Ovary (tissue), 9 donors: Measurements from ENCODE around the gene GPRIN3. TPM values are rescaled to one million over a fixed set of nuclear protein-coding genes. Genes with fewer than 3 reads are reported as not detected.

ENCODE experiments used
- DNase-seq, 5 donors: peaks; one replicate each; pipeline ENCODE4 v3.0.0-alpha.2; 2019 to 2020
- H3K27ac ChIP-seq, 2 donors: fragments of 200-600 bp; one replicate each; pipeline versions ENCODE4 v1.5.1 to v1.8.0; 2019 to 2022
- H3K27me3 ChIP-seq: fragments of 200-600 bp; one replicate; pipeline ENCODE4 v1.8.0; 2022
- H3K36me3 ChIP-seq: fragments of 200-600 bp; sonication (generic); one replicate; pipeline ENCODE4 v1.5.1; 2019
- H3K4me1 ChIP-seq: one replicate; pipeline ENCODE4 v1.8.1; 2013; ENCODE audit warnings: mild to moderate bottlenecking, moderate library complexity; ENCODE audit not compliant: insufficient read depth
- H3K4me3 ChIP-seq: fragments of 200-600 bp; sonication (generic); one replicate; pipeline ENCODE4 v1.5.1; 2017
- H3K9me3 ChIP-seq, 2 donors: fragments of 200-600 bp in 1 of 2; sonication (generic) in 1 of 2; one replicate each; pipeline versions ENCODE4 v1.5.1 to v1.8.1; 2013 to 2019; ENCODE audit warnings: mild to moderate bottlenecking in 1 of 2, moderate library complexity in 1 of 2
- CTCF ChIP-seq, 3 donors: fragments of 450-650 bp in 2 of 3; fragments of 200-600 bp in 1 of 3; IDR thresholded peaks; one replicate each; pipeline versions ENCODE4 v1.5.1 to v1.8.0; 2016 to 2022; ENCODE audit warnings: antibody characterized with exemption in 3 of 3, mild to moderate bottlenecking in 1 of 3
- EP300 ChIP-seq: sonication (generic); formaldehyde crosslinking; IDR thresholded peaks from one replicate; pipeline ENCODE4 v1.6.1; 2017; ENCODE audit warnings: antibody characterized with exemption
- POLR2A ChIP-seq: fragments of 450-650 bp; IDR thresholded peaks from one replicate; pipeline ENCODE4 v1.6.1; 2017; ENCODE audit warnings: antibody characterized with exemption, mild to moderate bottlenecking, moderate library complexity
- WGBS, 3 donors: extraction: QIAGEN DNeasy Blood & Tissue Kit in 1 of 3; methylation state at CpG; one replicate each; pipeline versions ENCODE4 v1.1.5 to v1.1.7; 2013 to 2017; 5-methylcytosine and 5-hydroxymethylcytosine counted together
- intact Hi-C, 4 donors: fragments of 100-400 bp; cut with DNase I; formaldehyde crosslinking; loops; one replicate each; pipeline versions ENCODE4 v1.11.0 to v1.15.1; 2022 to 2023
- polyA plus RNA-seq, 2 donors: library from polyadenylated mRNA; stranded (reverse); fragments of 200-250 nt in 1 of 2; fragments of 350-450 nt in 1 of 2; fragmentation: Illumina TruSeq in 1 of 2; extraction: RNeasy Lipid Tissue Mini Kit (QIAGEN cat#74804) in 1 of 2; gene quantifications; one replicate each; pipeline ENCODE4 v1.2.3, GENCODE V29; 2013 to 2014
- total RNA-seq, 7 donors: library from RNA; depleted of rRNA in 2 of 7; stranded (reverse); fragments of >200 nt in 2 of 7; fragmentation: NEBNext Ultra II Directional in 3 of 7; extraction: Animal tissue kit (Norgen Biotek cat#: 25700) in 3 of 7; gene quantifications; one replicate each; pipeline versions ENCODE4 v1.1.0 to v1.2.4, GENCODE V29; 2016 to 2023
- donor health status: DM: no; HTN: no; CAD: no; lungs with moderate emphysema.
- donor health status: DM: no; HTN: no; CAD: no.
- donor health status: Bipolar disorder and iron deficiency.
- donor health status: DM: yes; HTN: yes; CAD: no.
- donor health status: DM: no; HTN: no; CAD: no.
- donor health status: DM: yes; HTN: yes; CAD: no.

Gene GPRIN3
- total and polyA plus RNA-seq, 9 donors = 1.0 to 6.8 (median 3.7) TPM

GRCh38 chr4:89303177-89303576 is 4.4 kb downstream of the GPRIN3 start:
- TF ChIP-seq CTCF (IDR thresholded peaks at IDR 0.05) = no peak
- TF ChIP-seq EP300 = no peak
- TF ChIP-seq POLR2A = no peak

GRCh38 chr4:89301902-89302301 is 5.7 kb downstream of the GPRIN3 start:
- 89 to 92% (median 92%) methylated on average over 3 of the region's 3 CpGs for WGBS, 3 donors
- DNase-seq = no peak
- Histone ChIP-seq H3K4me1 (peaks cover 7% of the 10 kb centered on the region), H3K4me3 (no peak overlapping the region), H3K27me3 (no peaks in the 10 kb centered on the region), H3K27ac (no peak overlapping the region), H3K36me3 (no peaks in the 10 kb centered on the region), H3K9me3 (no peaks in the 10 kb centered on the region)
- TF ChIP-seq CTCF (IDR thresholded peaks at IDR 0.05) (no peak), EP300 (no peak)
- intact Hi-C loops = no loop called here

More at GRCh38 chr4:89303177-89303576, 4.4 kb downstream of the GPRIN3 start:
- no peaks in the 10 kb centered on the region for H3K27me3 ChIP-seq
- intact Hi-C loops = no loop called here
- H3K4me3 ChIP-seq = no peak overlapping the region
- no peaks in the 10 kb centered on the region for H3K9me3 ChIP-seq
- H3K36me3 ChIP-seq = no peaks in the 10 kb centered on the region
- H3K4me1 ChIP-seq = peaks cover 7% of the 10 kb centered on the region
- no peak for DNase-seq
- 79 to 85% (median 81%) methylated on average over 7 of the region's 7 CpGs for WGBS, 3 donors
- H3K27ac ChIP-seq = no peak overlapping the region

GRCh38 chr4:89301003-89301402 is 6.6 kb downstream of the GPRIN3 start:
- intact Hi-C loops = no loop called here
- WGBS, 3 donors = 95 to 100% (median 97%) methylated on average over 1 of the region's 1 CpG
- Histone ChIP-seq H3K9me3 (no peaks in the 10 kb centered on the region), H3K27me3 (no peaks in the 10 kb centered on the region), H3K27ac (no peak overlapping the region), H3K4me3 (no peak overlapping the region), H3K4me1 (peaks cover 3% of the 10 kb centered on the region), H3K36me3 (no peaks in the 10 kb centered on the region)
- no peak for TF ChIP-seq POLR2A
- TF ChIP-seq EP300 = no peak
- TF ChIP-seq CTCF (IDR thresholded peaks at IDR 0.05) = no peak
- DNase-seq = no peak

GRCh38 chr4:89300499-89300898 is 7.1 kb downstream of the GPRIN3 start:
- Histone ChIP-seq H3K4me1 (peaks cover 1% of the 10 kb centered on the region), H3K27ac (no peak overlapping the region), H3K36me3 (no peaks in the 10 kb centered on the region), H3K4me3 (no peak overlapping the region), H3K9me3 (no peaks in the 10 kb centered on the region), H3K27me3 (no peaks in the 10 kb centered on the region)
- TF ChIP-seq POLR2A (no peak), EP300 (no peak), CTCF (IDR thresholded peaks at IDR 0.05) (no peak)
- WGBS, 3 donors = 91 to 97% (median 94%) methylated on average over 1 of the region's 1 CpG
- no peak for DNase-seq
- intact Hi-C loops = no loop called here

GRCh38 chr4:89300060-89300459 is 7.5 kb downstream of the GPRIN3 start:
- no peaks in the 10 kb centered on the region for H3K36me3 ChIP-seq
- no peaks in the 10 kb centered on the region for H3K9me3 ChIP-seq
- DNase-seq = no peak
- no peak overlapping the region for H3K4me3 ChIP-seq
- TF ChIP-seq EP300 = no peak
- no peak for TF ChIP-seq POLR2A
- no peak for TF ChIP-seq CTCF (IDR thresholded peaks at IDR 0.05)
- intact Hi-C loops = no loop called here
- 52 to 75% (median 72%) methylated on average over 2 of the region's 2 CpGs for WGBS, 3 donors
- no peak overlapping the region for H3K27ac ChIP-seq
- H3K27me3 ChIP-seq = no peaks in the 10 kb centered on the region
- H3K4me1 ChIP-seq = peaks cover 1% of the 10 kb centered on the region
